HepG2 (cell line): ENCODE data around the gene PGP. TPM values are rescaled to one million over a fixed set of nuclear protein-coding genes. Genes with fewer than 3 reads are reported as not detected.

Experiments used
- AFF4 ChIP-seq: sonication (generic); formaldehyde crosslinking; IDR thresholded peaks from 2 replicates; pipeline ENCODE4 v1.4.0; 2020; ENCODE audit warnings: missing genetic modification reagents
- CBX5 ChIP-seq: sonication (generic); formaldehyde crosslinking; IDR thresholded peaks from 2 replicates; pipeline ENCODE4 v1.4.0; 2020; ENCODE audit warnings: missing genetic modification reagents, borderline replicate concordance
- HCFC1 ChIP-seq: fragments of 150-350 bp; IDR thresholded peaks from 2 replicates; pipeline ENCODE4 v1.6.1; 2014; ENCODE audit warnings: low read depth, low read length
- HNRNPK ChIP-seq: fragments of 200-400 bp; formaldehyde crosslinking; IDR thresholded peaks from 2 replicates; pipeline ENCODE4 v1.6.1; 2018; ENCODE audit warnings: low read length, low read depth, moderate library complexity, mild to moderate bottlenecking; ENCODE audit not compliant: poor library complexity, severe bottlenecking
- KLF11 ChIP-seq: IDR thresholded peaks from 2 replicates; pipeline ENCODE4 v1.6.1; 2016; ENCODE audit warnings: missing compliant biosample characterization
- MYNN ChIP-seq: sonication (generic); formaldehyde crosslinking; IDR thresholded peaks from 2 replicates; pipeline ENCODE4 v1.4.0; 2020; ENCODE audit warnings: mild to moderate bottlenecking, low read depth, missing genetic modification reagents
- SMARCE1 ChIP-seq: fragments of 450-650 bp; IDR thresholded peaks from 2 replicates; pipeline ENCODE4 v1.6.1; 2017; ENCODE audit warnings: borderline replicate concordance
- SP140L ChIP-seq: sonication (generic); formaldehyde crosslinking; IDR thresholded peaks from 2 replicates; pipeline ENCODE4 v1.4.0; 2020; ENCODE audit warnings: missing genetic modification reagents, borderline replicate concordance
- TBX2 ChIP-seq: sonication (generic); formaldehyde crosslinking; IDR thresholded peaks from 2 replicates; pipeline ENCODE4 v1.5.0; 2020; ENCODE audit warnings: missing genetic modification reagents, mild to moderate bottlenecking, borderline replicate concordance
- ZMAT5 ChIP-seq: sonication (generic); formaldehyde crosslinking; IDR thresholded peaks from 2 replicates; pipeline ENCODE4 v1.5.0; 2020; ENCODE audit warnings: mild to moderate bottlenecking, low read depth, missing genetic modification reagents, borderline replicate concordance
- ZNF205 ChIP-seq: IDR thresholded peaks from 2 replicates; pipeline ENCODE4 v1.6.1; 2018; ENCODE audit warnings: missing biosample characterization, missing genetic modification reagents
- ZNF253 ChIP-seq: sonication (generic); formaldehyde crosslinking; IDR thresholded peaks from 2 replicates; pipeline ENCODE4 v1.8.0; 2022; ENCODE audit warnings: mild to moderate bottlenecking, missing genetic modification reagents, borderline replicate concordance
- ZNF326 ChIP-seq: sonication (generic); formaldehyde crosslinking; IDR thresholded peaks from 2 replicates; pipeline ENCODE4 v1.4.0; 2020; ENCODE audit warnings: missing genetic modification reagents, borderline replicate concordance
- ZNF367 ChIP-seq: sonication (generic); formaldehyde crosslinking; IDR thresholded peaks from 2 replicates; pipeline ENCODE4 v1.4.0; 2020; ENCODE audit warnings: missing genetic modification reagents, borderline replicate concordance
- ZNF614 ChIP-seq: IDR thresholded peaks from 2 replicates; pipeline ENCODE4 v1.6.1; 2018; ENCODE audit warnings: missing biosample characterization, missing genetic modification reagents, inconsistent platforms, borderline replicate concordance
- ZNF816 ChIP-seq: sonication (generic); formaldehyde crosslinking; IDR thresholded peaks from 2 replicates; pipeline ENCODE4 v1.8.0; 2022; ENCODE audit warnings: missing genetic modification reagents, mild to moderate bottlenecking, borderline replicate concordance
- ZXDC ChIP-seq: sonication (generic); formaldehyde crosslinking; IDR thresholded peaks from 2 replicates; pipeline ENCODE4 v1.5.0; 2020; ENCODE audit warnings: mild to moderate bottlenecking, missing genetic modification reagents
- polyA plus RNA-seq, 8 experiments: library from polyadenylated mRNA; depleted of rRNA in 3 of 8; stranded (reverse) in 7 of 8; unstranded in 1 of 8; fragments of >200 nt; fragmentation: Illumina TruSeq in 4 of 8; extraction: Trizol in 4 of 8; gene quantifications; 2 replicates each; pipeline versions ENCODE4 v1.2.1 to v1.2.3, GENCODE V29; 2011 to 2016; ENCODE audit warnings: low read depth in 4 of 8, missing spikeins in 1 of 8, mixed read lengths in 1 of 8; ENCODE audit not compliant: insufficient read depth in 1 of 8
- total RNA-seq, 5 experiments: library from RNA; depleted of rRNA; stranded (reverse); fragments of >200 nt; fragmentation: Illumina TruSeq; extraction: Trizol; gene quantifications; 2 replicates each; pipeline ENCODE4 v1.2.3, GENCODE V29; 2016; ENCODE audit warnings: low read depth in 1 of 5
- TF ChIP-seq, protein P1 (sequence below): sonication (generic); formaldehyde crosslinking; IDR thresholded peaks from 2 replicates; pipeline ENCODE4 v1.4.0; 2020; ENCODE audit warnings: missing genetic modification reagents

The PGP gene
- total and polyA plus RNA-seq, 2 of the 13 experiments (the other 11 are each of a cell fraction or from before 2014, with no cell fraction given): 7.3 to 18.3 TPM

DNA sequence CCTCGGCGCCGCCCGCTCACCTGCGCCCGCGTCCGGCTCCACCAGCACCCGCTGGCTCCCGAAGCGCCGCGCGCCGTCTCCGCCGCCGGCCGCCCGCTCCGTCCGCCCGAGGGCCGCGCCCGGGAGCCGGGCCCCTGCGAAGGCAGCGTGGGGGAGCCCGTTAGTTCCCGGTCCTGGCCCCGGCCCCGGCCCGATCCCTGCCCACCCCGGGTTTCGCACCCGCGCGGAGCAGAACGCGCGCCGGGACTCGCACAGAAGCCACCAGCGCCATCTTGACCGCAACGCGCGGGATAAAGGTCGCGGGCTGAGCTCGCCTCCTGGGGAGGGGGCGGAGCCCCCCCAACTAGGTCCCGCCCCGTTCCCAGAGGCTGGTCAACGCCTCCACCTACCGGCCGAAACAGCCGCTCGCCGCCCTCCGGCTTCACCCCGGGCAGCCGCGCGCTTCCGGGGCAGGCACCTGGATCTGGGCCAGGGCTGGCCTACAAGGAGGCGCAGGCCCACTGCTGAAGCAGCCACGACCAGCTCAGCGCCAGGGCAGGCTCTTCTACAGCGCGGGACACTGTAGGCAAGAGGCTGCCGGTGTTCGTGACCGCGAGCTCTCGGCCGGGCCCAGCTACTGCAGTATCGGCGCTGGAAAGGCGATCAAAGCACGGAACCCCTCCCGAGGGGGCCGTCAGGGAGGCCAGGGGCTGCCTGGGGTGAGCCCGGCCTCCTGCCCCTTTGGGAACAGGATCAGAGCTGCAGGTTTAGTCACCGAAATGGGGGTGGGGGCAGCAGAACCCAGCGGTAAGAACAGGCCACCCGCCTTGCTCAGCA, 36.9 kb upstream of the PGP start, which contains the start of gene ECI1 (continued):
- TF ChIP-seq ZMAT5 (CRISPR knock-in tag) (no peak), AFF4 (no peak), CBX5 (CRISPR knock-in tag) (0 out of 2 replicates have a peak, but pooled peaks have one; percentile 68), SP140L (CRISPR knock-in tag) (no peak), HCFC1 (0 out of 2 replicates have a peak, but pooled peaks have one; percentile 29), ZNF614 (CRISPR knock-in tag) (peak; percentile 95), ZNF253 (CRISPR knock-in tag) (peak; percentile 61; the same call in 1 of the 2 replicates), ZXDC (CRISPR knock-in tag) (0 out of 2 replicates have a peak, but pooled peaks have one; percentile 12), ZNF326 (no peak), KLF11 (CRISPR knock-in tag) (0 out of 2 replicates have a peak, but pooled peaks have one; percentile 35), ZNF816 (CRISPR knock-in tag) (peak; percentile 87), ZNF205 (CRISPR knock-in tag) (no peak), HNRNPK (peak; percentile 70), SMARCE1 (no peak), TBX2 (peak; percentile 92), ZNF367 (CRISPR knock-in tag) (no peak; the same call in 1 of the 2 replicates), MYNN (CRISPR knock-in tag) (no peak)
- TF ChIP-seq, protein P1, sequence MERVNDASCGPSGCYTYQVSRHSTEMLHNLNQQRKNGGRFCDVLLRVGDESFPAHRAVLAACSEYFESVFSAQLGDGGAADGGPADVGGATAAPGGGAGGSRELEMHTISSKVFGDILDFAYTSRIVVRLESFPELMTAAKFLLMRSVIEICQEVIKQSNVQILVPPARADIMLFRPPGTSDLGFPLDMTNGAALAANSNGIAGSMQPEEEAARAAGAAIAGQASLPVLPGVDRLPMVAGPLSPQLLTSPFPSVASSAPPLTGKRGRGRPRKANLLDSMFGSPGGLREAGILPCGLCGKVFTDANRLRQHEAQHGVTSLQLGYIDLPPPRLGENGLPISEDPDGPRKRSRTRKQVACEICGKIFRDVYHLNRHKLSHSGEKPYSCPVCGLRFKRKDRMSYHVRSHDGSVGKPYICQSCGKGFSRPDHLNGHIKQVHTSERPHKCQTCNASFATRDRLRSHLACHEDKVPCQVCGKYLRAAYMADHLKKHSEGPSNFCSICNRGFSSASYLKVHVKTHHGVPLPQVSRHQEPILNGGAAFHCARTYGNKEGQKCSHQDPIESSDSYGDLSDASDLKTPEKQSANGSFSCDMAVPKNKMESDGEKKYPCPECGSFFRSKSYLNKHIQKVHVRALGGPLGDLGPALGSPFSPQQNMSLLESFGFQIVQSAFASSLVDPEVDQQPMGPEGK (CRISPR knock-in tag): peak; percentile 100
